ENCODE measurements around the gene PRKAR2B.
"Not testable (repeated sequence)": the region's sequence is repeated elsewhere in the genome, so short reads cannot be mapped to it uniquely, and the experiment has no call there.

Gene PRKAR2B

GRCh38 chr7:107078517-107078966 lies 34.0 kb downstream of the PRKAR2B start:
- no peak for DNase-seq (ENCODE audit: low read depth in 2 of 2)

- no peak for DNase-seq (ENCODE audit: low read depth in 2 of 2)
Measured at GRCh38 chr7:107079212-107079940, 34.9 kb downstream of the PRKAR2B start.

GRCh38 chr7:107080099-107080505 lies 35.6 kb downstream of the PRKAR2B start:
- DNase-seq (ENCODE audit: low read depth in 2 of 2), result no peak

- DNase-seq (ENCODE audit: low read depth in 2 of 2), result no peak
Measured at GRCh38 chr7:107080533-107080932, 36.0 kb downstream of the PRKAR2B start.

GRCh38 chr7:107085180-107085579 lies 40.7 kb downstream of the PRKAR2B start:
- DNase-seq (ENCODE audit: low read depth in 2 of 2), result no peak

- DNase-seq (ENCODE audit: low read depth in 2 of 2), result no peak
Measured at GRCh38 chr7:107089627-107090026, 45.1 kb downstream of the PRKAR2B start.

GRCh38 chr7:107090457-107090856 lies 46.0 kb downstream of the PRKAR2B start:
- DNase-seq (ENCODE audit: low read depth in 2 of 2), result no peak

GRCh38 chr7:107091306-107091705 lies 46.8 kb downstream of the PRKAR2B start:
- no peak for DNase-seq (ENCODE audit: low read depth in 2 of 2)

- not testable (repeated sequence) for DNase-seq (ENCODE audit: low read depth in 2 of 2)
Measured at GRCh38 chr7:107093671-107094070, 49.2 kb downstream of the PRKAR2B start.

GRCh38 chr7:107099154-107099553 lies 54.6 kb downstream of the PRKAR2B start:
- not testable (repeated sequence) for DNase-seq (ENCODE audit: low read depth in 2 of 2)

- DNase-seq (ENCODE audit: low read depth in 2 of 2), result no peak
Measured at GRCh38 chr7:107100824-107101223, 56.3 kb downstream of the PRKAR2B start.

GRCh38 chr7:107103369-107103768 lies 58.9 kb downstream of the PRKAR2B start:
- no peak for DNase-seq (ENCODE audit: low read depth in 2 of 2)

GRCh38 chr7:107104801-107105200 lies 60.3 kb downstream of the PRKAR2B start:
- DNase-seq (ENCODE audit: low read depth in 2 of 2), result no peak

GRCh38 chr7:107105591-107106245 lies 61.2 kb downstream of the PRKAR2B start:
- DNase-seq (ENCODE audit: low read depth in 2 of 2), result no peak

- DNase-seq (ENCODE audit: low read depth in 2 of 2), result no peak
Measured at GRCh38 chr7:107108793-107109371, 64.4 kb downstream of the PRKAR2B start.

GRCh38 chr7:107109955-107110354 lies 65.5 kb downstream of the PRKAR2B start:
- no peak for DNase-seq (ENCODE audit: low read depth in 2 of 2)

- no peak for DNase-seq (ENCODE audit: low read depth in 2 of 2)
Measured at GRCh38 chr7:107111196-107111595, 66.7 kb downstream of the PRKAR2B start.

- no peak for DNase-seq (ENCODE audit: low read depth in 2 of 2)
Measured at GRCh38 chr7:107113866-107114265, 69.4 kb downstream of the PRKAR2B start.

GRCh38 chr7:107115114-107115513 lies 70.6 kb downstream of the PRKAR2B start:
- no peak for DNase-seq (ENCODE audit: low read depth in 2 of 2)

- DNase-seq (ENCODE audit: low read depth in 2 of 2), result no peak
Measured at GRCh38 chr7:107115762-107116540, 71.4 kb downstream of the PRKAR2B start.

GRCh38 chr7:107118109-107118900 lies 73.8 kb downstream of the PRKAR2B start:
- no peak for DNase-seq (ENCODE audit: low read depth in 2 of 2)

Measured in stimulated activated CD4-positive, alpha-beta T cell treated with anti-CD3 and anti-CD28 coated beads, Interleukin-1b, Interleukin-23, amount 100 ng/mL, for 1 hour (primary cell).